Esophagus squamous epithelium (tissue), 4 donors: ENCODE data around the gene MED26.

Source experiments
- POLR2A ChIP-seq, 4 donors: fragments of 450-650 bp; IDR thresholded peaks; one replicate each; pipeline ENCODE4 v1.6.1; 2017; ENCODE audit warnings: antibody characterized with exemption in 4 of 4, mild to moderate bottlenecking in 4 of 4, moderate library complexity in 3 of 4
- TF ChIP-seq, protein P1 (sequence below), 6 experiments: fragments of 450-650 bp in 4 of 6; fragments of 200-600 bp in 2 of 6; sonication (generic) in 2 of 6; IDR thresholded peaks; one replicate each; pipeline ENCODE4 v1.5.1; 2016 to 2019; ENCODE audit warnings: antibody characterized with exemption in 6 of 6, mild to moderate bottlenecking in 4 of 6, moderate library complexity in 4 of 6

DNA sequence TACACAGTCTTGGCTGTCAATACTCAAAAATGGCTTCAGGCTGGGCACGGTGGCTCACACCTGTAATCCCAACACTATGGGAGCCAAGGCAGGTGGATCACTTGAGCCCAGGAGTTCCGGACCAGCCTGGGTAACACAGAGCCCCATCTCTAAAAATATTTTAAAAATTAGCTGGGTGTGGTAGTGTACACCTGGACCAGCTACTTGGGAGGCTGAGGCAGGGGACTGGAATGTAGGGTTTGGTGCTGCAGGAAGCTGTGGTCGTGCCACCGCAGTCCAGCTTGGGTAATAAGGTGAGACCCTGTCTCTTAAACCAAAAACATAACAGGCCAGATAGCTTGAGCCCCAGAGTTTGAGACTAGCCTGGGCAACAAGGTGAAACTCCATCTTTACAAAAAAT is 79.0 kb downstream of the MED26 start:
- TF ChIP-seq, protein P1, sequence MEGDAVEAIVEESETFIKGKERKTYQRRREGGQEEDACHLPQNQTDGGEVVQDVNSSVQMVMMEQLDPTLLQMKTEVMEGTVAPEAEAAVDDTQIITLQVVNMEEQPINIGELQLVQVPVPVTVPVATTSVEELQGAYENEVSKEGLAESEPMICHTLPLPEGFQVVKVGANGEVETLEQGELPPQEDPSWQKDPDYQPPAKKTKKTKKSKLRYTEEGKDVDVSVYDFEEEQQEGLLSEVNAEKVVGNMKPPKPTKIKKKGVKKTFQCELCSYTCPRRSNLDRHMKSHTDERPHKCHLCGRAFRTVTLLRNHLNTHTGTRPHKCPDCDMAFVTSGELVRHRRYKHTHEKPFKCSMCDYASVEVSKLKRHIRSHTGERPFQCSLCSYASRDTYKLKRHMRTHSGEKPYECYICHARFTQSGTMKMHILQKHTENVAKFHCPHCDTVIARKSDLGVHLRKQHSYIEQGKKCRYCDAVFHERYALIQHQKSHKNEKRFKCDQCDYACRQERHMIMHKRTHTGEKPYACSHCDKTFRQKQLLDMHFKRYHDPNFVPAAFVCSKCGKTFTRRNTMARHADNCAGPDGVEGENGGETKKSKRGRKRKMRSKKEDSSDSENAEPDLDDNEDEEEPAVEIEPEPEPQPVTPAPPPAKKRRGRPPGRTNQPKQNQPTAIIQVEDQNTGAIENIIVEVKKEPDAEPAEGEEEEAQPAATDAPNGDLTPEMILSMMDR (IDR thresholded peaks at IDR 0.05), result no peak
- TF ChIP-seq POLR2A (IDR thresholded peaks at IDR 0.05), result no peak
